Neural progenitor cell (in vitro differentiated cells): ENCODE measurements around the gene L3MBTL3.

Experiments
- CTCF ChIP-seq: fragments of 200-600 bp; sonication (generic); IDR thresholded peaks from 2 replicates; pipeline ENCODE4 v1.5.1; 2017; ENCODE audit warnings: antibody characterized with exemption, mild to moderate bottlenecking
- EZH2 ChIP-seq: fragments of 200-600 bp; sonication (generic); IDR thresholded peaks from 2 replicates; pipeline ENCODE4 v1.6.1; 2017; ENCODE audit warnings: antibody characterized with exemption, mild to moderate bottlenecking, moderate library complexity

DNA sequence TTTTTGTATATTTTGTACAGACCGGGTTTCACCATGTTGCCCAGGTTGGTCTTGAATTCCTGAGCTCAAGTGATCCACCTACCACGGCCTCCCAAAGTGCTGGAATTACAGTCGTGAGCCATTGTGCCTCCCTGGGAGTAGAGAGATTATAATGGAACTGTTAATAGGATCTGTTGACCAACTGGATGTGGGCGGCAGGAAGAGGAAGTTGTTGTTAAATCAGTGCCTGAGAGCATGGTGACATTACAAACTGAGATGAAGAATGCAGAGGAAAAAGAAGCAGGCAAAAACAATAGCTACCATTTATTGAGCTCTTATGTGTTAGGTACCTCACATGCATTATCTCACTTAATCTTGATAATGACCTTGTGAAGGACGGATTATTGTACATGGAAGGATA is 9.2 kb upstream of the L3MBTL3 start:
- no peak for TF ChIP-seq CTCF
- no peak for TF ChIP-seq EZH2
